Stimulated activated naive B cell treated with anti-CD40 and anti-IgM and Interleukin-4, amounts not matched to agents 10 μg/mL and 1 μg/mL and 100 μg/mL, for 72 hours (primary cell): ENCODE measurements around the gene SYNE1.
A peak's percentile ranks its signal among the peaks of the same experiment; 100 is the strongest.
"Not testable (repeated sequence)": the region's sequence is repeated elsewhere in the genome, so short reads cannot be mapped to it uniquely, and the experiment has no call there.

Experiments
- ATAC-seq, 2 donors: fragments of 150-1000 bp; cut with Tn5 transposase; replicated peaks; 2 replicates each; pipeline ENCODE4 v1.10.0; 2021; ENCODE audit warnings: moderate library complexity in 1 of 2
- DNase-seq: peaks from one replicate; pipeline ENCODE4 v3.0.0; 2021
- H3K27ac Mint-ChIP-seq: one replicate; pipeline ENCODE4 v1.8.0; 2022; ENCODE audit warnings: mild to moderate bottlenecking, mixed read lengths
- H3K27me3 Mint-ChIP-seq, 2 donors: one replicate each; pipeline ENCODE4 v1.8.0; 2022; ENCODE audit warnings: mixed read lengths in 2 of 2
- H3K36me3 Mint-ChIP-seq, 2 donors: one replicate each; pipeline ENCODE4 v1.8.0; 2022; ENCODE audit warnings: mixed read lengths in 2 of 2, mild to moderate bottlenecking in 1 of 2
- H3K4me1 Mint-ChIP-seq, 2 donors: one replicate each; pipeline ENCODE4 v1.8.0; 2022; ENCODE audit warnings: mixed read lengths in 2 of 2, mild to moderate bottlenecking in 1 of 2
- H3K4me3 Mint-ChIP-seq, 2 donors: one replicate each; pipeline ENCODE4 v1.8.0; 2022; ENCODE audit warnings: mild to moderate bottlenecking in 2 of 2, mixed read lengths in 2 of 2, moderate library complexity in 1 of 2
- H3K9me3 Mint-ChIP-seq, 2 donors: one replicate each; pipeline ENCODE4 v1.8.0; 2022; ENCODE audit warnings: mixed read lengths in 2 of 2, mild to moderate bottlenecking in 1 of 2

The SYNE1 gene

DNA sequence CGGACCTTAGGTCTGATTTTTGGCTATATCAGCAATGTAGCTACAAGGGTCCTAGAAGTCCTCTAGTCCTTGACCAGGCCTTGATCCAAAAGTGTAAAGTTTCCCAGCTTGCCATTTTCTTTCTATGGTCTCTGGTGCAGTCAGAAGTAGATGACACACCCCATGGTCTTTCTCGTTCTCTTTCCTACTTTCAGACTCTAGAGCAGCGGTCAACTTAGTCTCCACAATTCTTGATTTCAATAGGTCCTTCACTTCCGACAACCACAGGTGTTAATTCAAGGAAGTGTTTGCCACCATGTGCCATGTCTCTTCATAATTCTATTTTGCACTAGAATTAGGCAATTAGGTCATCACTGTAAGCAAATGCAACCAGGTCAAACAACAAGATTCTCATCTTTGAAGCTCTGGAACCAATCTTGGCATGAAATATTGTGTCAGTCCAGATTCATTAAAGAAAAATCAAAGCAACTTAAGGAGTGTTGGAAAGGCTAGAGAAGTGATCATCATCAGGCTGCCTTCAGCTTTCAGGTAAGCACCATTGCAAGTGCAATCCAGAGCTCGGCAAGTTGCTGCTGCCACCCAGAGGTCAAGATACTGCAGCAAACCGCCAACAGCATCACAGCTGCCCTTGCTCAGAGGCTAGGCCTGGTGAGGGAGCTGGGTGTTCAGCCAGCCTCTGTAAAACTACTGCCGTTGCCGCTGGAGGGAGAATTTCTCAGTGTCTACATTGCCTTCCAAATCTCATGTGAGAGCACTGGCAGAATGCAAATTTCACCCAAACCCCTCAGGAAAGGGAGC is 5.6 kb upstream of the SYNE1 start:
- Mint-ChIP-seq H3K36me3 (no peaks in the 10 kb centered on the region), H3K4me1 (no peaks in the 10 kb centered on the region), H3K9me3 (no peaks in the 10 kb centered on the region), H3K27me3 (peaks cover 22 to 37% of the 10 kb centered on the region in 2 donors), H3K4me3 (no peak overlapping the region), H3K27ac (no peak overlapping the region)
- DNase-seq (peak; percentile 13), ATAC-seq (peak; percentile 81 to 84)

DNA sequence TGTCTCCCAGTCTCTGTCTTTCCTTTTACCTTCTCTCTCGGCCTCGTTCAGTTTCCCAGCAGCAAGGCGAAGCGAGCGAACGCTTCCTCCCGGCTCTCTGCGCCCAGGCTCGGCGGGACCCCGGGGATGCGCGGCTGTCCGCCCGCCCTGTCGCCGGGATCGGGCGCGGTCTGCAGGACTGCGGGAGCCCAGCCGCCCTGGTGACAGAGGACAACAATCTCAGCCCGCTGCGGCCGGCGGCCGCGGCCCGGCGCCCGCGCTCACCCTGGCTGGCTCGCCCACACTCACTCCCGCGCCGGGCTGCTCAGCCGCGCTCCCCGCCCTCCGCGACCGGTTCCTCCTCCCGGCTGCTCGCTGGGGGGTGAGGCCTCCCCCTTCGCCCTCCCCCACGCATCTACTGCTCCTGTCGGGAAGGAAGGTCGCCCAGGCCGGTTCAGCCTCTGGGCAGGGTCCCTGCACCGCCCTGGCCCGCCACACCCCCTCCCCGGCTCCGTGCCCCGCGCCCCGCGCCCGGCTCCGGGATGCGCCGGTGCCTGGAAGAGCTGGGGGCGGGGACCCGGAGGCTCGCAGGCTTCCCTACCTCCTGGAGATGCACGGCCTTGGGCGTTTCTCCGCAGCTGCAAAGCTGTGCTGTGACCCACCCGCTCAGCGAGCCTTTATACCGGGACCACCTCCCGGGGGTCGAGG is 410 bp downstream of the SYNE1 start:
- H3K27ac Mint-ChIP-seq = no peak overlapping the region
- H3K36me3 Mint-ChIP-seq = no peaks in the 10 kb centered on the region
- peak overlapping the region; percentile 65 to 70 for H3K4me3 Mint-ChIP-seq
- DNase-seq (no peak), ATAC-seq (peak; percentile 35 to 54)
- peaks cover 29 to 38% of the 10 kb centered on the region in 2 donors for H3K27me3 Mint-ChIP-seq
- no peaks in the 10 kb centered on the region for H3K9me3 Mint-ChIP-seq
- H3K4me1 Mint-ChIP-seq = peaks cover 5 to 9% of the 10 kb centered on the region in 2 donors

DNA sequence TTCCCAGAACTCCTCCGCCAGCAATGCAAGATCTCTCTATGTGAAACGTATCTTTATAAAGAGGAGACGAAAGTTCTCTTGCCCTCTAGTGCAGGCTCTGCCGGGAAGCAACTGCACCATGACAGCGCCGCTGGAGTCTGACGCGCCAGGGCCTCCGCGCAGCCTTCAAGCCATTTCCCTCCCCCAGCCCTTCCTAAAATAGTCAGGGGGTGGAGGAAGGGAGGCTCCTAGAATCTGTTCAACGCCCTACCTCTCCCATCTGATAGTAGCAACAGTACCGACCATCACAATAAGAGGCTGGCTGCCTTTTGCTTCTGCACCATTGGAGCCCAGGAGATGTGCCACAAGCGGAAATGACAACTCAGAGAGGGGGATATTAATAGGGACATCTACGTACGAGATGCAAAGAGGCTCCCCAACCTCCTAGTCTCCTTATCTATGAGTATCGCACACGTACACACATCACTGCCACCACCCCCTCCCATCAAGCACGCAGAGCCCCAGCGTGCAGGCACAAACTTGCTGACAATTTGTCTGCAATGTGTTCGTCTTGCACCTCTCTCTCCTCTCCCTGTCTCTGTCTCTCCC is 1.0 kb downstream of the SYNE1 start:
- Mint-ChIP-seq H3K27me3 (peaks cover 29 to 38% of the 10 kb centered on the region in 2 donors), H3K36me3 (no peaks in the 10 kb centered on the region), H3K27ac (peak overlapping the region; percentile 14), H3K9me3 (no peaks in the 10 kb centered on the region), H3K4me3 (peak overlapping the region; percentile 65 to 70), H3K4me1 (peaks cover 5 to 9% of the 10 kb centered on the region in 2 donors)
- DNase-seq (no peak), ATAC-seq (peak; percentile 54 to 57)

DNA sequence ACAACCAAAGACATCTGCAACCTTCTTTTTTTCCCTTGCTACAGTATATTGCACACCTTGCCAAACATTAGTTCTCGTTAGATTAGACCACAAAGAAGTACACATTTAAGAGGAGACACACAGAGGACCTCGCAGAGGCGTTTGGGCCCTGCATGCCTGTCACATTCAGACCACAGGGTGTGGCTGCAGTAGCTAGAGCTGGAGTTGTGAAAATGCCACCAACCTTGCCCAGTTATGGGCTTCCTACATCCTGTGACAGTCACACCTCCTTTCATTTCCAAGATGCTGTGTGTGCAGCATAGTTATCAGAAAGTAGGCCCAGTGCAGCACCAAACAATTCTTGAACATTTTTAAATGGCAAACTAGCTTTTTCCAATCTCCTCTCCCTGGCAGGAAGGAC is 2.4 kb downstream of the SYNE1 start:
- no peaks in the 10 kb centered on the region for H3K36me3 Mint-ChIP-seq
- H3K9me3 Mint-ChIP-seq = no peaks in the 10 kb centered on the region
- H3K27ac Mint-ChIP-seq = no peak overlapping the region
- DNase-seq = no peak
- H3K27me3 Mint-ChIP-seq = peaks cover 29 to 38% of the 10 kb centered on the region in 2 donors
- ATAC-seq = no peak
- H3K4me3 Mint-ChIP-seq = no peak overlapping the region
- peaks cover 5 to 9% of the 10 kb centered on the region in 2 donors for H3K4me1 Mint-ChIP-seq

DNA sequence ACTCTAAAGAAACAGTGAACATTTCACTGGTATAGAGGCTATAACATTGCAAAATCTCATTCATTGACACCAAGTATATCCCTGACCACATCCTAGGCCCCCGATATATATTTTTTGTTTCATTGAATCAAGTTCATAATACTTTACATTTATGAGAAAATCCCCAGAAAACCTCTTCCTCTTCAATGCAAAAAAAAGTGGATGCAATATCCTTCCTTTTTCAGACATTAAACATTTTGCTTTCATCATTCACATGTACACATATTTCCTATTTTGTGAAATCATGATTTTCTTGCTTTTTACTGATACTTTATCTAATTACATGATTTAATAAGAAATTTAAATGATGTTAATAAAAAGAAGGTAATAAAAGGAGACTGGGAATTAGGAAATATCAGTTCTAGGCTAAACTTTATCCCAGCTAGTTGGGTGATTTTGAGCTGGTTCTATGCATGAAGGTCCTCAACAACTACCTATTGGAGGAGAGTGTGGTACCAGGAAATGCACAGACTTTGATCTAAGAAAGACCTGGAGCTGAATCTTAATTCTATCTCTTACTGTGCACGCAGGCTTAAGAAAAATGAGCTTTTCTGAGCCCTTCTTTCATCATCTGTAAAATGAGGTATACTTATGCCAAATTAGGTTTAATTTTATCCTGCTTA is 4.9 kb downstream of the SYNE1 start:
- Mint-ChIP-seq H3K27ac (no peak overlapping the region), H3K9me3 (no peaks in the 10 kb centered on the region), H3K27me3 (peaks cover 10 to 22% of the 10 kb centered on the region in 2 donors), H3K4me1 (peaks cover 5 to 9% of the 10 kb centered on the region in 2 donors), H3K4me3 (no peak overlapping the region), H3K36me3 (no peaks in the 10 kb centered on the region)
- ATAC-seq = no peak
- DNase-seq = no peak

DNA sequence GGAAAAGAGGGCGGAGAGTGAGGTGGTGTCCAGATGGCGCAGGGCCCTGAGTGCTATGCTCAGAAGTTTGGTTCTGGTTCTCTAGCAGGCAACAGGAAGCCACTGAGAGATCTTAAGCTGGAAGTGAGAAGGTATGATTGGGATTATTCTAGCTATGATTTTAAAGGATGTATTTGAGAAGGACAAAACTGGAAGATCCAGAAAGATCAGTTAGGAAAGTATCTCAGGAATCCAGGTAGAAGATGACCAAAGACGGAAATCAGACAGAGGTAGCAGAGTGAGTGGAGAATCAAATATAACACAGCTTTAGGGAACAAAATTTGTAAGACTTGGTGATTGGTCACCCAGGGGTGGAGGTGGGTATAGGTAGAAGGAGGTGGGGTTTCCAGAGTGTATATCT is 5.8 kb downstream of the SYNE1 start:
- Mint-ChIP-seq H3K4me3 (no peak overlapping the region), H3K27me3 (peaks cover 8 to 14% of the 10 kb centered on the region in 2 donors), H3K36me3 (no peaks in the 10 kb centered on the region), H3K4me1 (peaks cover 2 to 6% of the 10 kb centered on the region in 2 donors), H3K27ac (no peak overlapping the region), H3K9me3 (no peaks in the 10 kb centered on the region)
- DNase-seq (no peak), ATAC-seq (no peak)

DNA sequence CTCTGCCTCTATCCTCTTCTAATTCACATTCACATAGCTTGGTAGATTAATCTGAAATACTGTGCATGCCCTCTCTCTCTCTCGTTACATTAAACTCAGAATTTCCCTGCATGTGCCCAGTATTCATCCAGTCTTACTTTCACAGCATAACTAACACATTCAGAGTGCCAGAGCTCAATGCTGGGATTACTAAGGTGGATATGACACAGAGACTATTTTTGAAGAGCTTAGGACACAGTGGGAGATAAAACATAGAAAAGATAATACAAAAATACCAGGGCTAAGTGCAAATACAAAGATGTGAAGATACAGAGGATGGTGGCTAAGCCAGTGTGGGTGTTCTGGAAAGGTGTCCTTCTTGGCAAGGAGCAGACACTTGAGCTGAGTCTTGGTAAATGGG is 6.3 kb downstream of the SYNE1 start:
- Mint-ChIP-seq H3K4me1 (peaks cover 0 to under 1% of the 10 kb centered on the region in 2 donors), H3K9me3 (no peaks in the 10 kb centered on the region), H3K27me3 (peaks cover 2 to 9% of the 10 kb centered on the region in 2 donors), H3K27ac (no peak overlapping the region), H3K36me3 (no peaks in the 10 kb centered on the region), H3K4me3 (no peak overlapping the region)
- DNase-seq (no peak), ATAC-seq (no peak)

DNA sequence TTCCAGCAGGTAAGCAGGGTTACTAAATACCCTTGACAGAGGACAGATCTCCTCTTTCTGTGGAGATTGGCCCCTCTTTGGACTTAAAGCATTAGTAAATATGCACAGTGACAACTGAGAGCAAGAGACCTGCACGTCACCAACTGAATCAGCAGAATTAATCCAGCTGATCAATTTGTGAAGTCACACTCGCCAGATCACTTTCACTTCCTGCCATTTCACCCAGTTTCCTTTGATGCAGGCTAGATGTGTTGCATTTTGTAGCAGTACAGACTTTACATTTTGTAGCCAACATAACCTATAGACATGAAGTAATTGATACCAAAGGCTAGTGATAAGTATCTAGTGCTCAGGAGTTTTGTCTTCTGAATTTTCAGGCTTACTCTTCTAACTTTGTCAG is 11.9 kb downstream of the SYNE1 start:
- no peaks in the 10 kb centered on the region for H3K4me1 Mint-ChIP-seq
- ATAC-seq (no peak), DNase-seq (no peak)
- H3K27ac Mint-ChIP-seq = no peak overlapping the region
- no peaks in the 10 kb centered on the region for H3K36me3 Mint-ChIP-seq
- peaks cover 0 to 5% of the 10 kb centered on the region in 2 donors for H3K27me3 Mint-ChIP-seq
- no peak overlapping the region for H3K4me3 Mint-ChIP-seq
- no peaks in the 10 kb centered on the region for H3K9me3 Mint-ChIP-seq

DNA sequence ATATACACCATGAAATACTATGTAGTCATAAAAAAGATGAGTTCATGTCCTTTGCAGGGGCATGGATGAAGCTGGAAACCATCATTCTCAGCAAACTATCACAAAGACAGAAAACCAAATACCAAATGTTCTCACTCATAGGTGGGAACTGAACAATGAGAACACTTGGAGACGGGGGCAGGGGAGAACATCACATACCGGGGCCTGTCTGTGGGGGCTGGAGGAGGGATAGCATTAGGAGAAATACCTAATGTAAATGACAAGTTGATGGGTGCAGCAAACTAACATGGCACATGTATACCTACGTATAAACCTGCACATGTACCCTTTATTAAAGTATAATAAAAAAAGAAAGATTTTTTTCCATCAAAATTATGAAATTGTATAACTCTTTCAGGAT is 22.4 kb downstream of the SYNE1 start:
- not testable (repeated sequence) for H3K4me3 Mint-ChIP-seq, H3K36me3 Mint-ChIP-seq, H3K9me3 Mint-ChIP-seq, H3K27me3 Mint-ChIP-seq, H3K27ac Mint-ChIP-seq, DNase-seq, H3K4me1 Mint-ChIP-seq, ATAC-seq

DNA sequence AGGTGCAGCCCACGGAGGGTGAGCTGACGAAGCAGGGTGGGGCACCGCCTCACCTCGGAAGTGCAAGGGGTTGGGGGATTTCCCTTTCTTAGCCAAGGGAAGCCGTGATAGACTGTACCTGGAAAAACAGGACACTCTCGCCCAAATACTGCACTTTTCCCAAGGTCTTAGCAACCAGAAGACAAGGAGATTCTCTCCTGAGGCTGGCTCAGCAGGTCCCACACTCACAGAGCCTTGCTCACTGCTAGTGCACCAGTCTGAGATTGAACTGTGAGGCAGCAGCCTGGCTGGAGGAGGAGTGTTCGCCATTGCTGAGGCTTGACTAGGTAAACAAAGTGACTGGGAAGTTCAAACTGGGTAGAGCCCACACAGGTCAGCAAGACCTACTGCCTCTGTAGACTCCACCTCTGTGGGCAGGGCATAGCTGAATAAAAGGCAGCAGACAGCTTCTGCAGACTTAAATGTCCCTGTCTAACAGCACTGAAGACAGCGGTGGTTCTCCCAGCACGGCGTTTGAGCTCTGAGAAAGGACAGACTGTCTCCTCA is 28.0 kb downstream of the SYNE1 start:
- Mint-ChIP-seq H3K36me3 (no peaks in the 10 kb centered on the region), H3K4me1 (no peaks in the 10 kb centered on the region), H3K9me3 (no peaks in the 10 kb centered on the region), H3K4me3 (no peak overlapping the region), H3K27ac (no peak overlapping the region), H3K27me3 (no peaks in the 10 kb centered on the region)
- DNase-seq (no peak), ATAC-seq (no peak)

DNA sequence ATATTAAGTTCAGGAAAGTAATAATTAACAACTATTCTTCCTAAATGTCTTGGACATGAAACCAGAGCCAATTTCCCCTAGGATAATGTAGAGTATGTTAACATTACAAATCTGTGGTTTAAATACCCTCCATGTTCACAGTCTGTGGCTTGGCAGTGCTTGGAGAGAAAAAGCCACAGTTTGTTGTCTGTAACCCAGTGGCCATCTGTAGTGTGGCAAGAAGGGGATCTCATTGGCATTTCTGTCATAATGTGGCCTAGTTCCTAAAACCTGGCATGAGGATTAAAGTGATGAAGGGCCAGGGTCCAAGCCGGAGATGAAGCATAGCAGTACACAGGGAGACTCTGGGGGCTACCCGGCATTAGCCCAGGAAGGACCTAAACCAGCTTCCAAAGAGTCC is 31.2 kb downstream of the SYNE1 start:
- Mint-ChIP-seq H3K4me3 (no peak overlapping the region), H3K4me1 (no peaks in the 10 kb centered on the region), H3K9me3 (no peaks in the 10 kb centered on the region), H3K27ac (no peak overlapping the region), H3K27me3 (no peaks in the 10 kb centered on the region), H3K36me3 (no peaks in the 10 kb centered on the region)
- DNase-seq (no peak), ATAC-seq (no peak)

DNA sequence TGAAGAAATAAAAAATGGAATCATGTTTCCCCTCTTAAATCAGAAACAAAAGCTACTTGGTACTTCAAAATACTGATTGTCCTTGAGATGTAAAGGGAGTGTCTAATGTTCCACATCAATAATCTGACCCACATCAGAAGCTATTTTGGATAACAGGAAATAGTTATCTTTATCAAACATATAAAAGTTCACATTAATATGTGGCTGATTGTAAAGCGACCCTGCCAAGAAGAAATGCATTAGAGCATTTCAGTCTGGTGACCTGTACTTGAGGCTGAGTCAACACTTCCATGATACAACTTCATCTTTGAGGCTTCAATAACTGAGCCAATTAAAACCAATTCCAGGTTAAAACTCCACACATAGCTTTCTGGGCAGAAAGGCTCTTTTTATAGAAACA is 31.8 kb downstream of the SYNE1 start:
- Mint-ChIP-seq H3K4me1 (no peaks in the 10 kb centered on the region), H3K27me3 (no peaks in the 10 kb centered on the region), H3K27ac (no peak overlapping the region), H3K4me3 (no peak overlapping the region), H3K9me3 (no peaks in the 10 kb centered on the region), H3K36me3 (no peaks in the 10 kb centered on the region)
- ATAC-seq (no peak), DNase-seq (no peak)

DNA sequence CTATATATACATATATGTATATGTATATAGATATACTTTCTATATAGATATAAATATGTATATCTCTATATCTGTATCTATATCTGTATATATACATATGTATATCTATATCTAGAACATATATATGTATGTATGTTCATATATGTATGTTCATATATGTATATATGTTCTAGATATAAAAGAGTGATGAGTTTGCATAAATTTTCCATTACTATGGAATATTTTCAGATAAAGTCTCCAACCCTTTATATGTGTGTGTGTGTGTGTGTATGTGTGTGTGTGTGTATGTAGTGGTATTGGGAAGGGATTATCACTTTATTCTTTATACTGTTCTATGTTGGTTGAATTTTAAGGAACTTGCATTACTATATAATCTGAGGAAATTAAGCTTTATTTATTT is 33.3 kb downstream of the SYNE1 start:
- ATAC-seq = no peak
- Mint-ChIP-seq H3K36me3 (no peaks in the 10 kb centered on the region), H3K27me3 (peaks cover 4 to 10% of the 10 kb centered on the region in 2 donors), H3K27ac (no peak overlapping the region), H3K9me3 (no peaks in the 10 kb centered on the region), H3K4me1 (no peaks in the 10 kb centered on the region), H3K4me3 (no peak overlapping the region)
- DNase-seq = no peak

DNA sequence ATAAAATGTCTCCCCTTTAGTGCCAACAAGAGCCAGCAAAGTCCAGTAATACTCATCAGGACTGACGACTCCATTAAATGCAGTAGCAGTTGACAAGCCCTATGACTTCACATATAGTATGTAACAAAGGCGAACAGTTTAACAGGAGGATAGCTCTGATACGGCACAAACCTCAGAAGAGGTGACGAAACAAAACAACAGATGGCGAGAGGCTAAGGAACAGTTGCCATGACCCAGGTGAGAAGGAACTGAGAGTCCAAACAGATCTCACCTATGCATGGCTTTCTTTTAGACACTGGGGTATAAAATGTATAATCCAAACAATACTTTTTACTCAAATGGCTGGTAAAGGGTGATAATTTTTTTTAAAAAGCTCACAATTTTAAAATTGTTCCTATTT is 37.1 kb downstream of the SYNE1 start:
- no peaks in the 10 kb centered on the region for H3K9me3 Mint-ChIP-seq
- H3K4me3 Mint-ChIP-seq = no peak overlapping the region
- H3K27ac Mint-ChIP-seq = no peak overlapping the region
- ATAC-seq (no peak), DNase-seq (no peak)
- H3K36me3 Mint-ChIP-seq = no peaks in the 10 kb centered on the region
- peaks cover 4 to 10% of the 10 kb centered on the region in 2 donors for H3K27me3 Mint-ChIP-seq
- H3K4me1 Mint-ChIP-seq = no peaks in the 10 kb centered on the region
